Activated CD4-positive, alpha-beta memory T cell treated with anti-CD3 and anti-CD28 coated beads, Interleukin-2, amount 10 ng/mL, durations not matched to agents 7 days and 5 days (primary cell): ENCODE data around the gene PCDHGB1. TPM values are rescaled to one million over a fixed set of nuclear protein-coding genes. Genes with fewer than 3 reads are reported as not detected.
A peak's percentile ranks its signal among the peaks of the same experiment; 100 is the strongest.
"Not testable (repeated sequence)": the region's sequence is repeated elsewhere in the genome, so short reads cannot be mapped to it uniquely, and the experiment has no call there.

Experiments used
- CTCF ChIA-PET: fragments of 350-600 bp; sonication (Branson Sonifier 250); formaldehyde crosslinking; loops from one replicate; lab custom pipeline; 2021; ENCODE audit warnings: antibody characterized with exemption, inconsistent platforms; lab: Charles Lee
- POLR2A ChIA-PET: fragments of 350-600 bp; sonication (Branson Sonifier 250); formaldehyde crosslinking; loops from one replicate; lab custom pipeline; 2021; ENCODE audit warnings: antibody characterized with exemption; lab: Charles Lee
- DNase-seq: peaks from one replicate; pipeline ENCODE4 v3.0.0-alpha.2; 2020
- H3K27ac Mint-ChIP-seq: one replicate; pipeline ENCODE4 v1.8.0; 2021; ENCODE audit warnings: mild to moderate bottlenecking, mixed read lengths
- H3K27me3 Mint-ChIP-seq: one replicate; pipeline ENCODE4 v1.8.0; 2021; ENCODE audit warnings: mixed read lengths
- H3K36me3 Mint-ChIP-seq: one replicate; pipeline ENCODE4 v1.8.0; 2021; ENCODE audit warnings: low read depth, mixed read lengths
- H3K4me1 Mint-ChIP-seq: one replicate; pipeline ENCODE4 v1.8.0; 2021; ENCODE audit warnings: mixed read lengths
- H3K4me3 Mint-ChIP-seq: one replicate; pipeline ENCODE4 v1.8.0; 2021; ENCODE audit warnings: mild to moderate bottlenecking, mixed read lengths
- H3K9me3 Mint-ChIP-seq: one replicate; pipeline ENCODE4 v1.8.0; 2021; ENCODE audit warnings: mixed read lengths
- total RNA-seq, 2 experiments: library from RNA; stranded (reverse); gene quantifications; one replicate each; pipeline ENCODE4 v1.2.3, GENCODE V29; 2021

The PCDHGB1 gene
- total RNA-seq, 2 experiments from 2014 or later: 0.13 TPM; not detected in 1

DNA sequence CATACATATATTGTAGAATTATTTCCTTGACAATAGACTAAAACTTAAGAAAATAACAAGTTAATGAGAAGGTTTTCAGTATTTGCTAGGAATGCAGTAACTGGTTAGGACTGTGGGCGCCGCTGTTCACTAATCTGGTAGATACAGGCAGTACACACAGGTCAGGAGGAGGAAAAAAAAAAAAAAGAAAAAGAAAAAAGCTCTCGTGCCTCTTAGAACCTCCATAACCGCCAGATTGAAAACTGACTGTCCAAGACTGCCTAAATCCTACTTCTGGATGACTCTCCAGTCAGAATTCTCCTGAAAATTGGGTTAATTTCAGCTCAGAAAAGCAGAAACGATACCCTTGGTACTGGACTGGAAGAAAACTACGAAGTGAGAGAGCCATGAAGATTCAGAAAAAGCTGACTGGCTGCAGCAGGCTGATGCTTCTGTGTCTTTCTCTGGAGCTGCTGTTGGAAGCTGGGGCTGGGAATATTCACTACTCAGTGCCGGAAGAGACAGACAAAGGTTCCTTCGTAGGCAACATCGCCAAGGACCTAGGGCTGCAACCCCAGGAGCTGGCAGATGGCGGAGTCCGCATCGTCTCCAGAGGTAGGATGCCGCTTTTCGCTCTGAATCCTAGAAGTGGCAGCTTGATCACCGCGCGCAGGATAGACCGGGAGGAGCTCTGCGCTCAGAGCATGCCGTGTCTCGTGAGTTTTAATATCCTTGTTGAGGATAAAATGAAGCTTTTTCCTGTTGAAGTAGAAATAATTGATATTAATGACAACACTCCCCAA lies 19.4 kb upstream of the PCDHGB1 start, which contains the start of gene PCDHGA1:
PCDHGA1 (plus strand) TSS at position 216 of the 782 bp plus-strand sequence.
- ChIA-PET POLR2A (interaction anchor here (2.4 kb wide), 1 partner anchor 10 kb away, joined by 19 read pairs; the partner anchor contains the start of gene TAF7), CTCF (interaction anchor here (0.7 to 4.0 kb wide), 10 partner anchors 9 to 993 kb away, joined by 3 to 30 read pairs (median 3); partner anchors contain the start of genes PCDHGA10, PCDHGA3, PCDHGB1 and PCDHGB3)
- peaks cover 13% of the 10 kb centered on the region for H3K9me3 Mint-ChIP-seq
- DNase-seq: peak; percentile 39
- H3K27me3 Mint-ChIP-seq: peaks cover 30% of the 10 kb centered on the region
- peaks cover 4% of the 10 kb centered on the region for H3K36me3 Mint-ChIP-seq
- no peak within 1 kb of the TSS for H3K4me3 Mint-ChIP-seq
- H3K4me1 Mint-ChIP-seq: peaks cover 5% of the 10 kb centered on the region
- no peak within 1 kb of the TSS for H3K27ac Mint-ChIP-seq

DNA sequence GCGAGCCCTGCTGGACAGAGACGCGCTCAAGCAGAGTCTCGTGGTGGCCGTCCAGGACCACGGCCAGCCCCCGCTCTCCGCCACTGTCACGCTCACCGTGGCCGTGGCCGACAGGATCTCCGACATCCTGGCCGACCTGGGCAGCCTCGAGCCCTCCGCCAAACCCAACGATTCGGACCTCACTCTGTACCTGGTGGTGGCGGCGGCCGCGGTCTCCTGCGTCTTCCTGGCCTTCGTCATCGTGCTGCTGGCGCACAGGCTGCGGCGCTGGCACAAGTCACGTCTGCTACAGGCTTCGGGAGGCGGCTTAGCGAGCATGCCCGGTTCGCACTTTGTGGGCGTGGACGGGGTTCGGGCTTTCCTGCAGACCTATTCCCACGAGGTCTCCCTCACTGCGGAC lies 17.3 kb upstream of the PCDHGB1 start:
- H3K4me3 Mint-ChIP-seq, H3K27ac Mint-ChIP-seq, H3K4me1 Mint-ChIP-seq, CTCF ChIA-PET, DNase-seq, H3K36me3 Mint-ChIP-seq: not testable (repeated sequence)
- Mint-ChIP-seq H3K27me3 (peaks cover 30% of the 10 kb centered on the region), H3K9me3 (peaks cover 15% of the 10 kb centered on the region)
- POLR2A ChIA-PET: interaction anchor here (3.9 kb wide), 1 partner anchor 13 kb away, joined by 16 read pairs; the partner anchor contains the start of gene TAF7

DNA sequence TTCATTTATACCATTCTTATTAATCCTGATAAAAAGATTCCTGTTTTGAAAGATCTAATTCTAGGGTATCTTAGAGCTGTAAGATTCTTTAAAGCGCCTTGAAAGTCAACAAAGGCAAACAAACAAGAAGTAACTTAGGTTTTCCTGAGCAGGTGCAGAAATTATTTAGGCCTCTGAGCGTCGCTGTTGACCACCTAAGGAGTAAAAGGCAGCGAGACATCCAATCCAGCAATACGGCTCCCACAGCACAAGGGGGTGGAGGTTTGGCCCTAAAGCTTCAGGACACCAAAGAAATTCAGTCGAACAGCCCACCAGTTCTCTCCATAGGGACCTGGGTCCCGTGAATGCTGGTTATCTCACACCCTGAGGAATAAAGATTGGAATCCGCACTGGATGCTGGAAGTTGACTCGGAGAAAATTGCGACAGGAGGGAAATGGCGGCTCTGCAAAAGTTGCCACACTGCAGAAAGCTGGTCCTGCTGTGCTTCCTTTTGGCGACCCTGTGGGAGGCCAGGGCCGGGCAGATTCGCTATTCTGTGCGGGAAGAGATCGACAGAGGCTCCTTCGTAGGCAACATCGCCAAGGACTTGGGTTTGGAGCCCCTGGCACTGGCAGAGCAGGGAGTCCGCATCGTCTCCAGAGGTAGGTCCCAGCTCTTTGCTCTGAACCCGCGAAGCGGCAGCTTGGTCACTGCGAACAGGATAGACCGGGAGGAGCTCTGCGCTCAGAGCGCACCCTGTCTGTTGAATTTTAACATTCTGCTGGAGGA lies 11.2 kb upstream of the PCDHGB1 start, which contains the start of gene PCDHGA2:
PCDHGA2 (plus strand) TSS at position 223 of the 769 bp plus-strand sequence.
- DNase-seq: no peak
- Mint-ChIP-seq H3K27ac (no peak within 1 kb of the TSS), H3K9me3 (peaks cover 20% of the 10 kb centered on the region), H3K36me3 (no peaks in the 10 kb centered on the region), H3K27me3 (peaks cover 26% of the 10 kb centered on the region), H3K4me3 (no peak within 1 kb of the TSS), H3K4me1 (no peaks in the 10 kb centered on the region)
- ChIA-PET CTCF (interaction anchor here (0.7 to 2.9 kb wide), 6 partner anchors 8 to 174 kb away, joined by 3 to 14 read pairs (median 4); partner anchors contain the start of genes PCDHGA1, PCDHGA10 and TAF7), POLR2A (interaction anchor here (1.0 kb wide), 1 partner anchor 18 kb away, joined by 5 read pairs; the partner anchor contains the start of gene TAF7)

DNA sequence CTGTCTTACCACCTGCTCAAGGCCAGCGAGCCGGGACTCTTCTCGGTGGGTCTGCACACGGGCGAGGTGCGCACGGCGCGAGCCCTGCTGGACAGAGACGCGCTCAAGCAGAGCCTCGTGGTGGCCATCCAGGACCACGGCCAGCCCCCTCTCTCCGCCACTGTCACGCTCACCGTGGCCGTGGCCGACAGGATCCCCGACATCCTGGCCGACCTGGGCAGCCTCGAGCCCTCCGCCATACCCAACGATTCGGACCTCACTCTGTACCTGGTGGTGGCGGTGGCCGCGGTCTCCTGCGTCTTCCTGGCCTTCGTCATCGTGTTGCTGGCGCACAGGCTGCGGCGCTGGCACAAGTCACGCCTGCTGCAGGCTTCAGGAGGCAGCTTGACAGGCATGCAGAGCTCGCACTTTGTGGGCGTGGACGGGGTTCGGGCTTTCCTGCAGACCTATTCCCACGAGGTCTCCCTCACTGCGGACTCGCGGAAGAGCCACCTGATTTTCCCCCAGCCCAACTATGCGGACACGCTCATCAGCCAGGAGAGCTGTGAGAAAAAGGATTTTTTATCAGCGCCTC lies 9.0 kb upstream of the PCDHGB1 start:
- H3K4me1 Mint-ChIP-seq, H3K4me3 Mint-ChIP-seq, H3K27ac Mint-ChIP-seq, CTCF ChIA-PET, POLR2A ChIA-PET, DNase-seq, H3K36me3 Mint-ChIP-seq: not testable (repeated sequence)
- Mint-ChIP-seq H3K9me3 (peaks cover 25% of the 10 kb centered on the region), H3K27me3 (peaks cover 14% of the 10 kb centered on the region)

DNA sequence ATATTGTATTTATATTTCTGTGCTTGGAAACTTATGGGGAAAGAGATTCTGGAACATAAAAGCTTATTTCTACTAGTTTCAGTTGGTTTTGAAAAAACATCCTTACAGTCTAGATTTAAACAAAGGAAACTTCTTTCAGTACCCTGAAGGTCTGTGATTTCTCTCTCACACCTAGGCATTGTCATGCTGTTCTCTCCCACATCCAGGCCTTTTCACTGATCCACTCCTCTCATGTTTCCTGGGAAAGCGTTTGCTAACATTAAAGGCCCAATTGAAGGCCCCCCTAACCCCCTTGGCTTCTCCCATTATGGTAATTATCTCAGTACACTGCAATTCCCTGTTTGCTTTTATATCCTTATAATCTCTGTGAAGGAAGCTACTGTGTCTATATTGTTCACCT lies 7.1 kb upstream of the PCDHGB1 start:
- Mint-ChIP-seq H3K4me1 (no peaks in the 10 kb centered on the region), H3K36me3 (peaks cover 5% of the 10 kb centered on the region), H3K4me3 (no peak overlapping the region), H3K27ac (no peak overlapping the region), H3K9me3 (peaks cover 31% of the 10 kb centered on the region), H3K27me3 (peaks cover 13% of the 10 kb centered on the region)
- no peak for DNase-seq
- ChIA-PET POLR2A (interaction anchor here (0.6 kb wide), 2 partner anchors 59 to 92 kb away, joined by 3 read pairs; no protein-coding TSS in a partner anchor), CTCF (interaction anchor here (1.7 to 2.7 kb wide), 2 partner anchors 22 to 79 kb away, joined by 3 to 12 read pairs; partner anchors contain the start of gene TAF7)

DNA sequence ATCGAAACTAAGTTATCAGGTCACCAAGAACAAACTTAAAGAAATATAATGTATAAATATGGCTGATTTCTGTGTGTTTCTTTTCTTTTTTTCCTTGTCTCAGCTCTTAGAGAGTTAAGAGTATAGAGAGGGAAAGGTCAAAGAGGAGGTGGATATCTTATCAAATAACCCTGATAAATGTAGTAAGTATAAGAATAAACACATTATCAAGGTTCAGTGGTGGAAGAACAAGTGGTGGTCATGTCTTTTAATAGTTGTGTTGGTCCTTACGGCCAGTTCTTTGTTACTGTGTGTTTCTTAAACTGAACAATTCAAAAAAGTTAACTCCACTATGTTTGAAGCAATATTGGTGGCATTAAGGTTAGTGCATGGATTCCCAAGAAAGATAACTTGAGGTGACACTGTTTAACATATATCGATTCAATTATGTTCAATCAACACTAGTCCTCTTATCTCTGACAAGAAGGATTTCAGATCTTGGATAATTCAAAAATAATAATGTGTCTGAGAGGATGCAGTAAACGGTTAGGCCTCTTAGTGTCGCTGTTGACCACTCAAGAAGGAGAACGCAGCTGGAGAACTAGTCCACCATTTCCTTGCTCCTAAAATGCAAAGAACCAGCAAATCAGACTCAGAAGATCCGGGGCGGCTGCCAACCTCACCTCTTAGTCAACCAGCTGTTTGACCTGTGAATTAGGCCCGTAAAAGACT lies 6.5 kb upstream of the PCDHGB1 start, which contains the start of gene PCDHGA3:
PCDHGA3 (plus strand) TSS at position 588 of the 711 bp plus-strand sequence. CDS start 205 bp downstream, outside the sequence.
- peaks cover 5% of the 10 kb centered on the region for H3K36me3 Mint-ChIP-seq
- CTCF ChIA-PET: interaction anchor here (0.5 to 2.7 kb wide), 5 partner anchors 13 to 78 kb away, joined by 3 to 12 read pairs (median 3); partner anchors contain the start of gene TAF7
- peaks cover 31% of the 10 kb centered on the region for H3K9me3 Mint-ChIP-seq
- peaks cover 9% of the 10 kb centered on the region for H3K27me3 Mint-ChIP-seq
- POLR2A ChIA-PET: interaction anchor here (0.6 kb wide), 1 partner anchor 59 kb away, joined by 3 read pairs; no protein-coding TSS in a partner anchor
- no peak for DNase-seq
- no peaks in the 10 kb centered on the region for H3K4me1 Mint-ChIP-seq
- no peak within 1 kb of the TSS for H3K27ac Mint-ChIP-seq
- H3K4me3 Mint-ChIP-seq: peak within 1 kb of the TSS; percentile 44

DNA sequence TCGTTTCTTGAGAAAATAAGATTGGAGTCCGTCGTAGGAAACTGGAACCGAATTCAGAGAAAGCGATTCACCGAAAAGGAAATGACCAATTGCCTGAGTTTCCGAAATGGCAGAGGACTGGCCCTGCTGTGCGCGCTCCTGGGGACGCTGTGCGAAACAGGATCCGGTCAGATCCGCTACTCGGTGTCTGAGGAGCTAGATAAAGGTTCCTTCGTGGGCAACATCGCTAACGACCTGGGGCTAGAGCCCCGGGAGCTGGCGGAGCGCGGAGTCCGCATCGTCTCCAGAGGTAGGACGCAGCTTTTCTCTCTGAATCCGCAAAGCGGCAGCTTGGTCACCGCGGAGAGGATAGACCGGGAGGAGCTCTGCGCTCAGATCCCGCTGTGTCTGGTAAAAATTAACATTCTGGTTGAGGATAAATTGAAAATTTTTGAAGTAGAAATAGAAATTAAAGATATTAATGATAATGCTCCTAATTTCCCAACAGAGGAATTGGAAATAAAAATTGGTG lies 5.9 kb upstream of the PCDHGB1 start:
- ChIA-PET POLR2A (no interaction called here), CTCF (interaction anchor here (0.9 to 2.7 kb wide), 3 partner anchors 24 to 77 kb away, joined by 3 to 12 read pairs (median 3); partner anchors contain the start of gene TAF7)
- peaks cover 31% of the 10 kb centered on the region for H3K9me3 Mint-ChIP-seq
- H3K4me1 Mint-ChIP-seq: no peaks in the 10 kb centered on the region
- peaks cover 5% of the 10 kb centered on the region for H3K27me3 Mint-ChIP-seq
- peak overlapping the region; percentile 44 for H3K4me3 Mint-ChIP-seq
- DNase-seq: no peak
- no peak overlapping the region for H3K27ac Mint-ChIP-seq
- peaks cover 5% of the 10 kb centered on the region for H3K36me3 Mint-ChIP-seq

DNA sequence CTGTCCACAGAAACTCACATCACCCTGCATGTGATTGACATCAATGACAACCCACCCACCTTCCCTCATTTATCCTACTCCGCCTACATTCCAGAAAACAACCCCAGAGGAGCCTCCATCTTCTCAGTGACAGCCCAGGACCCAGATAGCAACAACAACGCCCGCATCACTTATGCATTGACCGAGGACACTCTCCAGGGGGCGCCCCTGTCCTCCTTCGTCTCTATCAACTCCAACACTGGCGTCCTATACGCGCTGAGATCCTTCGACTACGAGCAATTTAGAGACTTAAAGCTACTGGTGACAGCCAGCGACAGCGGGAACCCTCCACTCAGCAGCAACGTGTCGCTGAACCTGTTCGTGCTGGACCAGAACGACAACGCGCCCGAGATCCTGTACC lies 4.6 kb upstream of the PCDHGB1 start:
- Mint-ChIP-seq H3K36me3 (peaks cover 7% of the 10 kb centered on the region), H3K4me1 (peaks cover 2% of the 10 kb centered on the region), H3K27ac (no peak overlapping the region), H3K4me3 (no peak overlapping the region), H3K9me3 (peaks cover 27% of the 10 kb centered on the region), H3K27me3 (peaks cover 3% of the 10 kb centered on the region)
- ChIA-PET CTCF (no interaction called here), POLR2A (no interaction called here)
- no peak for DNase-seq

DNA sequence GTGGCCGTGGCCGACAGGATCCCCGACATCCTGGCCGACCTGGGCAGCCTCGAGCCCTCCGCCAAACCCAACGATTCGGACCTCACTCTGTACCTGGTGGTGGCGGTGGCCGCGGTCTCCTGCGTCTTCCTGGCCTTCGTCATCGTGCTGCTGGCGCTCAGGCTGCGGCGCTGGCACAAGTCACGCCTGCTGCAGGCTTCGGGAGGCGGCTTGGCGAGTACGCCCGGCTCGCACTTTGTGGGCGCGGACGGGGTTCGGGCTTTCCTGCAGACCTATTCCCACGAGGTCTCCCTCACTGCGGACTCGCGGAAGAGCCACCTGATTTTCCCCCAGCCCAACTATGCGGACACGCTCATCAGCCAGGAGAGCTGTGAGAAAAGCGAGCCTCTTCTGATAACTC lies 3.9 kb upstream of the PCDHGB1 start:
- H3K36me3 Mint-ChIP-seq, CTCF ChIA-PET, H3K27me3 Mint-ChIP-seq, POLR2A ChIA-PET, H3K4me3 Mint-ChIP-seq, DNase-seq, H3K4me1 Mint-ChIP-seq, H3K27ac Mint-ChIP-seq: not testable (repeated sequence)
- H3K9me3 Mint-ChIP-seq: peaks cover 27% of the 10 kb centered on the region

DNA sequence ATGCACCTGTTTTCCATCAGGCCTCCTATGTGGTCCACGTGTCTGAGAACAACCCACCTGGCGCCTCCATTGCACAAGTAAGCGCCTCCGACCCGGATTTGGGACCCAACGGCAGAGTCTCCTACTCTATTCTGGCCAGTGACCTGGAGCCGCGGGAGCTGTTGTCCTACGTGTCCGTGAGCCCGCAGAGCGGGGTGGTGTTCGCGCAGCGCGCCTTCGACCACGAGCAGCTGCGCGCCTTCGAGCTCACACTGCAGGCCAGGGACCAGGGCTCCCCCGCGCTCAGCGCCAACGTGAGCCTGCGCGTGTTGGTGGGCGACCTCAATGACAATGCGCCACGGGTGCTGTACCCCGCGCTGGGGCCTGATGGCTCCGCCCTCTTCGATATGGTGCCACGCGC lies 1.7 kb downstream of the PCDHGB1 start:
- CTCF ChIA-PET: no interaction called here
- H3K27me3 Mint-ChIP-seq: peaks cover 14% of the 10 kb centered on the region
- POLR2A ChIA-PET: no interaction called here
- H3K9me3 Mint-ChIP-seq: peaks cover 12% of the 10 kb centered on the region
- H3K27ac Mint-ChIP-seq: no peak overlapping the region
- H3K4me1 Mint-ChIP-seq: peaks cover 2% of the 10 kb centered on the region
- peaks cover 5% of the 10 kb centered on the region for H3K36me3 Mint-ChIP-seq
- no peak for DNase-seq
- no peak overlapping the region for H3K4me3 Mint-ChIP-seq

DNA sequence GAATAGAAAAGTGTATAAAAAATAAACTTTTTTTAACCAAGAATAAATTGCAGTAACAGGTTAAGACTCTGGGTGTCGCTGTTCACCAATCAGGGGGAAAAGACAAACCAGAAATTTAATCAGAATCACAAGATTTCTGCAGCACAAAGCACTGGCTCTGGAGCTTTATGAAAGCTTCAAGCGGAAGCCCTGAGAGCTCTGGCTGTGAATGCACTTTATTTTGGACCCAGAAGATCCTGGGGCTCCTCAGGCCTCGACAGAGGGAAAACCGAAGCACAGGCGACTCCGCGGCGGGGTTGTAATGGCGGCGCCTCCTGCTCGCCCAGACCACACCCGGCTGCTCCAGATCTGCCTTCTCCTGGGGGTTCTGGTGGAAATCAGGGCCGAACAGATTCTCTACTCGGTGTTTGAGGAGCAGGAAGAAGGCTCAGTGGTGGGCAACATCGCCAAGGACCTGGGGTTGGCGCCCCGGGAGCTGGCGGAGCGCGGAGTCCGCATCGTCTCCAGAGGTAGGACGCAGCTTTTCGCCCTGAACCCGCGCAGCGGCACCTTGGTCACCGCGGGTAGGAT lies 5.1 kb downstream of the PCDHGB1 start, which contains the start of gene PCDHGA4:
PCDHGA4 (plus strand) TSS at position 122 of the 570 bp plus-strand sequence; CDS start at position 209, 87 bp downstream.
- DNase-seq: no peak
- Mint-ChIP-seq H3K4me3 (no peak within 1 kb of the TSS), H3K27me3 (peaks cover 21% of the 10 kb centered on the region), H3K27ac (no peak within 1 kb of the TSS), H3K9me3 (peaks cover 11% of the 10 kb centered on the region), H3K4me1 (peaks cover 4% of the 10 kb centered on the region), H3K36me3 (peaks cover 8% of the 10 kb centered on the region)
- POLR2A ChIA-PET: interaction anchor here (0.7 kb wide), 1 partner anchor 8 kb away, joined by 3 read pairs; no protein-coding TSS in a partner anchor
- CTCF ChIA-PET: interaction anchor here (0.6 to 1.8 kb wide), 5 partner anchors 29 to 66 kb away, joined by 3 to 6 read pairs (median 3); partner anchors contain the start of genes PCDHGA11 and TAF7
